A673 (cell line): ENCODE data around the gene GNG4. TPM values are rescaled to one million over a fixed set of nuclear protein-coding genes. Genes with fewer than 3 reads are reported as not detected.
A peak's percentile ranks its signal among the peaks of the same experiment; 100 is the strongest.
"Not testable (repeated sequence)": the region's sequence is repeated elsewhere in the genome, so short reads cannot be mapped to it uniquely, and the experiment has no call there.

Source experiments
- BruUV-seq: library from RNA; stranded (reverse); fragments of 400-500 nt; replicated peaks from 2 replicates; lab custom pipeline; 2021; lab: Mats Ljungman, UMichigan
- CTCF ChIA-PET: fragments of 300-600 bp; sonication (Branson Sonifier 250); formaldehyde crosslinking; loops from one replicate; lab custom pipeline; 2022; ENCODE audit warnings: antibody characterized with exemption; lab: Charles Lee
- POLR2A ChIA-PET: fragments of 300-600 bp; sonication (Branson Sonifier 250); formaldehyde crosslinking; loops from one replicate; lab custom pipeline; 2022; ENCODE audit warnings: antibody characterized with exemption; ENCODE audit not compliant: low non-redundant PET; lab: Charles Lee
- DNase-seq: peaks from one replicate; pipeline ENCODE4 v3.0.0-alpha.2; 2015; ENCODE audit warnings: low spot score
- H3K27ac ChIP-seq: fragments of 200-600 bp; sonication (generic); 2 replicates; pipeline ENCODE4 v1.5.1; 2016; ENCODE audit warnings: mixed run types, low read depth, mild to moderate bottlenecking, mixed read lengths, antibody characterized with exemption, low read length; ENCODE audit not compliant: poor library complexity, severe bottlenecking
- H3K27me3 ChIP-seq: fragments of 200-600 bp; sonication (generic); replicated peaks from 2 replicates; pipeline ENCODE4 v1.6.1; 2017; ENCODE audit warnings: mixed run types, low read depth, mild to moderate bottlenecking, mixed read lengths, antibody characterized with exemption, low read length; ENCODE audit not compliant: insufficient read depth, poor library complexity
- H3K36me3 ChIP-seq: fragments of 200-600 bp; sonication (generic); 2 replicates; pipeline ENCODE4 v1.6.1; 2016; ENCODE audit warnings: mixed run types, mild to moderate bottlenecking, mixed read lengths, antibody characterized with exemption, low read length; ENCODE audit not compliant: insufficient read depth, poor library complexity, severe bottlenecking
- H3K4me1 ChIP-seq: fragments of 200-600 bp; sonication (generic); 2 replicates; pipeline ENCODE4 v1.6.1; 2017; ENCODE audit warnings: mixed run types, mild to moderate bottlenecking, mixed read lengths, antibody characterized with exemption, low read length; ENCODE audit not compliant: insufficient read depth, poor library complexity, severe bottlenecking
- H3K4me3 ChIP-seq: fragments of 200-600 bp; sonication (generic); 2 replicates; pipeline ENCODE4 v1.5.1; 2016; ENCODE audit warnings: low read depth, mixed run types, mild to moderate bottlenecking, mixed read lengths, low read length; ENCODE audit not compliant: poor library complexity, severe bottlenecking
- H3K9me3 ChIP-seq: fragments of 200-600 bp; sonication (generic); 2 replicates; pipeline ENCODE4 v1.6.1; 2016; ENCODE audit warnings: mixed run types, low read depth, mild to moderate bottlenecking, mixed read lengths, antibody characterized with exemption, low read length; ENCODE audit not compliant: poor library complexity, severe bottlenecking
- CTCF ChIP-seq: fragments of 300-800, 200-600 bp; sonication (generic); conservative IDR thresholded peaks from 2 replicates; pipeline ENCODE4 v1.5.1; 2017; ENCODE audit warnings: low read depth, mild to moderate bottlenecking, antibody characterized with exemption, low read length, moderate library complexity, mixed read lengths
- EZH2 ChIP-seq: fragments of 200-600 bp; sonication (generic); IDR thresholded peaks from 2 replicates; pipeline ENCODE4 v1.6.1; 2017; ENCODE audit warnings: borderline replicate concordance, low read depth, mild to moderate bottlenecking, mixed read lengths, antibody characterized with exemption, low read length; ENCODE audit not compliant: poor library complexity, severe bottlenecking
- intact Hi-C: fragments of 100-400 bp; cut with micrococcal nuclease; formaldehyde crosslinking; loops from one replicate; pipeline ENCODE4 v1.10.0; 2022; ENCODE audit not compliant: unreplicated experiment
- total RNA-seq: library from RNA; stranded (reverse); gene quantifications from 2 replicates; pipeline ENCODE4 v1.2.3, GENCODE V29; 2021

Gene GNG4
- total RNA-seq, 1 experiment from 2014 or later: 11.0 TPM

GRCh38 chr1:235553112-235553551 lies 96.5 kb downstream of the GNG4 start:
- no peak for TF ChIP-seq EZH2
- TF ChIP-seq CTCF: no peak
- Histone ChIP-seq H3K36me3 (no peaks in the 10 kb centered on the region), H3K4me1 (peaks cover 14% of the 10 kb centered on the region), H3K9me3 (no peaks in the 10 kb centered on the region), H3K27ac (peak overlapping the region; percentile 42), H3K27me3 (no peaks in the 10 kb centered on the region), H3K4me3 (no peak overlapping the region)
- no TSS peak for BruUV-seq
- intact Hi-C loops: no loop called here
- POLR2A ChIA-PET: no interaction called here
- CTCF ChIA-PET: no interaction called here
- peak; percentile 57 for DNase-seq

- Histone ChIP-seq H3K9me3 (no peaks in the 10 kb centered on the region), H3K27me3 (no peaks in the 10 kb centered on the region), H3K27ac (no peak overlapping the region), H3K4me1 (peaks cover 14% of the 10 kb centered on the region), H3K36me3 (no peaks in the 10 kb centered on the region), H3K4me3 (no peak overlapping the region)
- POLR2A ChIA-PET: no interaction called here
- BruUV-seq: no TSS peak
- CTCF ChIA-PET: no interaction called here
- intact Hi-C loops: no loop called here
- no peak for DNase-seq
- TF ChIP-seq CTCF (no peak), EZH2 (no peak)
Observed at GRCh38 chr1:235552146-235552716, 97.4 kb downstream of the GNG4 start.

- Histone ChIP-seq H3K9me3 (no peaks in the 10 kb centered on the region), H3K27me3 (no peaks in the 10 kb centered on the region), H3K36me3 (no peaks in the 10 kb centered on the region), H3K27ac (no peak overlapping the region), H3K4me3 (no peak overlapping the region), H3K4me1 (peaks cover 14% of the 10 kb centered on the region)
- no peak for DNase-seq
- no peak for TF ChIP-seq EZH2
- no peak for TF ChIP-seq CTCF
- CTCF ChIA-PET: no interaction called here
- no TSS peak for BruUV-seq
- intact Hi-C loops: no loop called here
- POLR2A ChIA-PET: no interaction called here
Observed at GRCh38 chr1:235549351-235550139, 100.0 kb downstream of the GNG4 start.

- H3K27me3 ChIP-seq, CTCF ChIA-PET, H3K4me1 ChIP-seq, H3K27ac ChIP-seq, DNase-seq, H3K9me3 ChIP-seq, BruUV-seq, H3K36me3 ChIP-seq, intact Hi-C loops, POLR2A ChIA-PET, H3K4me3 ChIP-seq: not testable (repeated sequence)
Observed at GRCh38 chr1:235546369-235547155, 103.0 kb downstream of the GNG4 start.
